H1 (cell line): Measurements from ENCODE around the gene ACRV1. TPM values are rescaled to one million over a fixed set of nuclear protein-coding genes. Genes with fewer than 3 reads are reported as not detected.
A peak's percentile ranks its signal among the peaks of the same experiment; 100 is the strongest.

Experiments
- CTBP2 ChIP-seq: IDR thresholded peaks from 2 replicates; pipeline ENCODE4 v1.7.0; 2011; ENCODE audit warnings: borderline replicate concordance, mild to moderate bottlenecking, moderate library complexity, mixed read lengths, low read length; ENCODE audit not compliant: insufficient read depth, insufficient read length
- JUN ChIP-seq: IDR thresholded peaks from 2 replicates; pipeline ENCODE4 v1.6.1; 2011; ENCODE audit warnings: low read depth, mild to moderate bottlenecking, improper control_type of control experiment, low read length
- POLR2A ChIP-seq, 2 experiments: IDR thresholded peaks; 1 replicate in 1 of 2; 2 replicates in 1 of 2; pipeline ENCODE4 v1.6.1; 2011; ENCODE audit warnings: low read depth in 2 of 2, low read length in 2 of 2, mild to moderate bottlenecking in 2 of 2; ENCODE audit errors: control extremely low read depth in 1 of 2
- TAF1 ChIP-seq: IDR thresholded peaks from 2 replicates; pipeline ENCODE4 v1.6.1; 2011; ENCODE audit warnings: mild to moderate bottlenecking, low read depth, low read length
- polyA plus RNA-seq, 7 experiments: library from polyadenylated mRNA; depleted of rRNA in 3 of 7; stranded (reverse) in 5 of 7; unstranded in 2 of 7; fragments of >200 nt in 5 of 7; fragments of 200-250 nt in 2 of 7; gene quantifications; 1 replicate in 5 of 7; 2 replicates in 1 of 7; 4 replicates in 1 of 7; pipeline versions ENCODE4 v1.2.1 to v1.2.3, GENCODE V29; 2011 to 2013; ENCODE audit warnings: missing spikeins in 2 of 7, mixed read lengths in 2 of 7
- total RNA-seq: library from RNA; stranded (reverse); fragmentation: NEBNext Ultra II Directional; extraction: Animal tissue kit (Norgen Biotek cat#: 25700); gene quantifications from 2 replicates; pipeline ENCODE4 v1.2.1, GENCODE V29; 2021
- TF ChIP-seq, protein P1 (sequence below): IDR thresholded peaks from 2 replicates; pipeline ENCODE4 v1.6.1; 2012; ENCODE audit warnings: low read length, inconsistent platforms

The ACRV1 gene
- total and polyA plus RNA-seq, 2 of the 8 experiments (the other 6 are each of a cell fraction or from before 2014, with no cell fraction given) = 0.06 TPM; not detected in 1

DNA sequence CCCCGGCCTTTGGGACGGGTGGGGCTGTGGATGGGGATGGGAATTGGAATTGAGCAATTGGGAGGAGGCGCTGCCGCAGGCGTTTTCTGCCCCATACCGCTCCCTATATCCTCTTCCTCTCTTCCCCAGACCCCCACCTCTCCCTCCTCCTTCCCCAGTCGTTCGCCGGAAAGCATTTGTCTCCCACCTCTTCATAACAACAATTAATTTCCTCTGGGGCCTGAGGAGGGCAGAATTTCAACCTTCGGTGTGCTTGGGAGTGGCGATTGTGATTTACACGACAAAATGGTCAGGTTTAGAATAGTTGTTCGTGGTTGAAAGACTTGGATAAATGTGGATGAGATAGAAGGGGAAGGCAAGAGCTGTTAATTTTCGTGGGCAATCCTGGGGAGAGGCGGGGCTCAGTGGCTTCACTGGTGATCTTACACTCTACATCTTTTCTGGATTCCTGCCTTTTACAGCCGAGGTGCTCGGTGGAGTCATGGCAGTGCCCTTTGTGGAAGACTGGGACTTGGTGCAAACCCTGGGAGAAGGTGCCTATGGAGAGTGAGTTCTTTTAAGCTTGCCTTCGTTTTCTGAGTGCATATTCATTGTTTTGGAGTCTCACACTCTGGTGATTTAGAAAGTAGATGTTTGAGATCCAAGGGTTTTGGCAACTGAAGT, 54.2 kb downstream of the ACRV1 start (continued):
- TF ChIP-seq JUN = no peak
- no peak for TF ChIP-seq CTBP2
- TF ChIP-seq, protein P1, sequence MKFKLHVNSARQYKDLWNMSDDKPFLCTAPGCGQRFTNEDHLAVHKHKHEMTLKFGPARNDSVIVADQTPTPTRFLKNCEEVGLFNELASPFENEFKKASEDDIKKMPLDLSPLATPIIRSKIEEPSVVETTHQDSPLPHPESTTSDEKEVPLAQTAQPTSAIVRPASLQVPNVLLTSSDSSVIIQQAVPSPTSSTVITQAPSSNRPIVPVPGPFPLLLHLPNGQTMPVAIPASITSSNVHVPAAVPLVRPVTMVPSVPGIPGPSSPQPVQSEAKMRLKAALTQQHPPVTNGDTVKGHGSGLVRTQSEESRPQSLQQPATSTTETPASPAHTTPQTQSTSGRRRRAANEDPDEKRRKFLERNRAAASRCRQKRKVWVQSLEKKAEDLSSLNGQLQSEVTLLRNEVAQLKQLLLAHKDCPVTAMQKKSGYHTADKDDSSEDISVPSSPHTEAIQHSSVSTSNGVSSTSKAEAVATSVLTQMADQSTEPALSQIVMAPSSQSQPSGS = no peak
- TF ChIP-seq POLR2A (IDR thresholded peaks at IDR 0.05; ENCODE audit: control extremely low read depth in 1 of 2, low read depth in 2 of 2, low read length in 2 of 2) = peak in 1 of 2 experiments; percentile 90; a peak in 2 of 3 replicates
- no peak for TF ChIP-seq TAF1
- TF ChIP-seq, all 59 proteins: peak for 5
